LNCaP clone FGC (cell line): ENCODE results near the gene MYOM3.

ENCODE experiments used
- DNase-seq: peaks from one replicate; pipeline ENCODE4 v3.0.0-alpha.2; 2011; ENCODE audit warnings: low read depth
- H3K4me3 ChIP-seq: 2 replicates; pipeline ENCODE4 v1.5.1; 2011; ENCODE audit warnings: mild to moderate bottlenecking, low read depth, low read length, control low read depth
- TF ChIP-seq, protein P1 (sequence below): IDR thresholded peaks from 2 replicates; pipeline ENCODE4 v1.5.1; 2012; ENCODE audit warnings: mild to moderate bottlenecking; ENCODE audit not compliant: control insufficient read depth, insufficient read depth; ENCODE audit errors: extremely low read depth

Gene MYOM3

DNA sequence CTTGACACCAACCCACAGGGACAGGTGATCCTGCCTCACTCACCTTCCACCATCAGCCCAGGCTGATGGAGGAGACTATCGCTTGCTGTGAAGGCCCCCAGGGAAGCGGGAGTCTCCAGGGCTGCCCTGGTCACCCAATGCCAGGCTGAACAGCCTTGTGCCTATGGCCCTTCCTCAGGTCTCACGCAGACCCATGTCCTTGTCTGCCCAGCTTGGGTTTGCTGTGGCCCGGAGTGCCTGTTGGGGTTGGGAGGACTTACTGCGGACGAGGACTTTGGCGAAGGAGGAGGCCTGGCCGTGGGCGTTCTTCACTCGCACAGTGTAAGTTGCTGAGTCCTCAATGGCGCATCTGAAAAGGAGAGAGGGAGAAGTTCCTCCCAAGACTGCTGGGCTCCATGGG, 14.3 kb downstream of the MYOM3 start:
- TF ChIP-seq, protein P1, sequence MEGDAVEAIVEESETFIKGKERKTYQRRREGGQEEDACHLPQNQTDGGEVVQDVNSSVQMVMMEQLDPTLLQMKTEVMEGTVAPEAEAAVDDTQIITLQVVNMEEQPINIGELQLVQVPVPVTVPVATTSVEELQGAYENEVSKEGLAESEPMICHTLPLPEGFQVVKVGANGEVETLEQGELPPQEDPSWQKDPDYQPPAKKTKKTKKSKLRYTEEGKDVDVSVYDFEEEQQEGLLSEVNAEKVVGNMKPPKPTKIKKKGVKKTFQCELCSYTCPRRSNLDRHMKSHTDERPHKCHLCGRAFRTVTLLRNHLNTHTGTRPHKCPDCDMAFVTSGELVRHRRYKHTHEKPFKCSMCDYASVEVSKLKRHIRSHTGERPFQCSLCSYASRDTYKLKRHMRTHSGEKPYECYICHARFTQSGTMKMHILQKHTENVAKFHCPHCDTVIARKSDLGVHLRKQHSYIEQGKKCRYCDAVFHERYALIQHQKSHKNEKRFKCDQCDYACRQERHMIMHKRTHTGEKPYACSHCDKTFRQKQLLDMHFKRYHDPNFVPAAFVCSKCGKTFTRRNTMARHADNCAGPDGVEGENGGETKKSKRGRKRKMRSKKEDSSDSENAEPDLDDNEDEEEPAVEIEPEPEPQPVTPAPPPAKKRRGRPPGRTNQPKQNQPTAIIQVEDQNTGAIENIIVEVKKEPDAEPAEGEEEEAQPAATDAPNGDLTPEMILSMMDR, result no peak
- H3K4me3 ChIP-seq, result no peak overlapping the region
- DNase-seq, result no peak

DNA sequence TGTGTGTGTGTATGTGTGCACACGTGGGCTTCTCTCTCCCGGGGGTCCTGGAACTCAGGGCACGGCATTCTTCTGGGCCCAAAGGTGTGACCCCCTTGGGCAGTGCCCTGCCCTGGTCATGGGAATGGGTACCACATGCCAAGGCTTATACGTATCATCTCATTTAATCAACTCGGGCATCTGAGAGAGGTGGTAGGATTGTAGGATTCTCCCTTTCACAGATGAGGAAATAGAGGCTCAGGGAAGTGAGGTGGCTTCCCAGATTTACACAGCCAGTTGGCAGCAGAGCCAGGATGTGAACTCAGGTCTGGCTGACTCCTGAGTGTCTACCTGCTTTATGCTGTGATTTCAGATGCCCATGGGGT, 15.2 kb downstream of the MYOM3 start:
- no peak for DNase-seq
- H3K4me3 ChIP-seq, result no peak overlapping the region
- TF ChIP-seq, protein P1, result no peak

DNA sequence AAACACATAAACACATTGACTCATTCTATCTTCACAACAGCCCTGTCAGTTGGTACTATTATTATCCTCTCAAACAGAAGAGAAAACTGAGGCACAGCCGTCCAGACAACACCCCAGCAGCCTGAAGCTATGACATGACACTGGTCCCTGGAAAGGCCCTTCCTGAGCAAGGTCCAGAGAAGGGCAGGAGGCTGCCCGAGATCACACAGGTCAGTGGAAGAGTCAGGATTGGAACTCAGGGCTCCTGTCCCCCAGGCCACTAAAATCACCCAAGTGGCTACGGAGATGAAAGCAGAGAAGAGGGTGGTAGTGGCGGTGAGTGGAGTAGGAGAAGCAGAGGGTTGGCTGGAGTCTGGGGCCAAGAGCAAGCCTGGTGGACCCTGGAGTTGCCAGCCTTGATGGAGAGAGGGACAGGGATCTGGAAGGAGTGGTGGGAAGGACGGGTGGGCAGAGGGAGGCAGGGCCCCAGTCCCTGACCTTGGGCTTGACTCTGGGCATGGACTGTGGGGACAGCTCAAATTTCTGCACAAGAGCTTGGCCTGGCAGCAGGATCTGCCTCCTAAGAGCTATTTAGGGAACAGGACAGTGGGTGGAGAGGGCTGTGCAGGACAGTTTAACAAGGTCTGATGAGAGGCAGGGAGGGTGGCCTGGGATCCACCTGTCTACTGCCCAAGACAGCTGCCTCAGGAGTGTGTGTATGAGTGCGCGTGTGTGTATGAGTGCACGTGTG, 15.8 kb downstream of the MYOM3 start:
- H3K4me3 ChIP-seq, result no peak overlapping the region
- TF ChIP-seq, protein P1, result no peak
- no peak for DNase-seq

DNA sequence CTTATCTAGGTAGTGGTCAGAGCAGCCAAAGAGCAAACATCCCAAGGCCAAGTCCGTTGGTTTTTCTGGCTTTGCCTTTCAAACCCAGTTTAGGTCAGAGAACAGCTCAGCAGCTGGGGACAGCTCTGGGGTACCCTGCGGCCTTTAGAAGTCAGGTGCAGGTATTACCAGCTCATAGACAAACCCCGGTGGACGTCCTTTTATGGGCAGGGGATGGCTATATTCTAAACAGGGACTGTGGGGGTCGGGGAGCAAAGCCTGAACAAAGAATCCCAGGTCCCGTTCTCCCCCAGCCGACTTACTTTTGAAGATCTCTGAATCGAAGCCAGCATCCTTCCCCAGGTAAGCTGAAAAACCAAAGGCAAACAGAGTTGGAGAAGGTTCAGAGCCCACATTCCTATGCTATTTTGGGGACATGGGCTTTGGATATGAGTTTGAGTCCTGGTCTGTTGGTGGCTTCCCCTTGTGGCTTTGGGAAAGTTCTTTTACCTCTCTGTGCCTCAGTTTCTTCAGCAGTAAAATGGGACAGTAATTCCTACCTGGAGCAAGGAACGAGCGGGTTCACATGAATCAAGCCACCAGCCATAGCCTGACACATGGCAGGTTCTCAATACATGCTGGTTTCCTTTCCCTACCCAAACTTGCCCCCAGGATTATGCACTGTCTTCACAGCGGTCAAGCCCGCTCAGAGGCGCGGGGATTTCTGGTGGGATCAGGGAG, 16.6 kb downstream of the MYOM3 start:
- DNase-seq, result no peak
- H3K4me3 ChIP-seq, result no peak overlapping the region
- TF ChIP-seq, protein P1, result no peak

DNA sequence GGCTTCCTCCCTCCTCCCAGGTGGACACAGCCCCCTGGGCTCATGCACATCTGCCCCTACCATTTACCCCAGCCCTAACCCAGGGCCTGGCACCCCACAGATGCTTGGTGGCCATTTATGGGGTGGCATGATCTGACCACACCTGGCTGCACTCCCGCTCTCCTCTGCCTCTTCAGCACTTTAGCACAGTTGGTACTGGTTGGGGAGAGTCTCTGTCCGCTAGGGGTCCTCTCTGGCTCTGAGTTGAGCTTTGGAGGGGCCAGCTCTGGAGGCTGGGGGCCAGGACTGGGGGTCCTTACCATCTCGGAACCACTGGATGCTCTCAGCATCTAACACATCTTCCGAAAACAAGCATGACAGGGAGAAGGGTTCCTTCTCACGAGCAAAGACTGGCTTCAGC, 17.4 kb downstream of the MYOM3 start:
- no peak for DNase-seq
- H3K4me3 ChIP-seq, result no peak overlapping the region
- TF ChIP-seq, protein P1, result no peak

DNA sequence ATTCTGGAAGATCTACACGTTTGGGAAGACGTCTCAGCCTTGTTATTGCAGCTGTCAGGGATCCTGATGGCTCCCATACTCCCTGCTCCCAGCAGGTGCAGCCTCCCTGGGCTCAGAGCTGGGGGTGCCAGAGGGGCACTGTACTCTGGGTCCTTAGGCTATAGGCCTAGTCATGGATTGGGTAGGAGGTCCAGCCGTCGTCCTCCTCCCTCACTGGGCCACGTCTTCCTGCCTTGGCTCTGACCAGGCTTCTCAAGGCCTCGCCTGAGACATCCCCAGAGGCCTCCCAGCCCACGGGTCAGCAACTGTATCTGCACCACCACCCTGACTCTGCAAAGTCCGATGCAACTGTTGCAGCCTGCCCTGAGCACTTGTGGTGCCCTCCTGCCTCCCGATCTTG, 18.2 kb downstream of the MYOM3 start:
- DNase-seq, result no peak
- H3K4me3 ChIP-seq, result no peak overlapping the region
- TF ChIP-seq, protein P1, result no peak
